DOHH2 (cell line): ENCODE data around the gene DNAH10.

Source experiments
- CTCF ChIP-seq: fragments of 200-600 bp; sonication (generic); IDR thresholded peaks from one replicate; pipeline ENCODE4 v1.5.1; 2014; ENCODE audit warnings: antibody characterized with exemption, mild to moderate bottlenecking, low read depth, low read length; ENCODE audit not compliant: poor library complexity, severe bottlenecking
- EZH2phosphoT487 ChIP-seq: fragments of 200-600 bp; sonication (generic); IDR thresholded peaks from 2 replicates; pipeline ENCODE4 v1.6.1; 2017; ENCODE audit warnings: borderline replicate concordance, mild to moderate bottlenecking, antibody characterized with exemption, low read length, moderate library complexity, mixed read lengths

- TF ChIP-seq CTCF (no peak), EZH2phosphoT487 (no peak)
Measured at GRCh38 chr12:123919980-123920360, 157.9 kb downstream of the DNAH10 start.
